Measurements from ENCODE around the gene PPM1B. TPM values are rescaled to one million over a fixed set of nuclear protein-coding genes. Genes with fewer than 3 reads are reported as not detected.

The PPM1B gene
- total RNA-seq, 1 donor from 2014 or later, result 32.2 TPM

DNA sequence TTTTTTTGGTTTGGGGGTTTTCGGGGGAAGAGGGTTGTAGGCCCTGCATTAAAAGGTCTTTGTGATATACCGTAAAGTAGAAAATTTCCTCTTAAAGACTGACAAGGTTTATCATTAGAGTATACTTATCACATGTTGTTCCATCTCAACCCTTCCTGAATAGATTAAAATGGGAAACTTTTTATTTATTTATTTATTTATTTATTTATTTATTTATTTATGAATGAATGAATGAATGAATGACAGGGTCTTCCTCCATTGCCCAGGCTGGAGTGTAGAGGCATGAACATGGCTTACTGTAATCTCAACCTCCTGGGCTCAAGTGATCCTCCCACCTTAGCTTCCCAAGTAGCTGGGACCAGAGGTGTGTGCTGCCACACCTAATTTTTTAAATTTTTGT lies 58.1 kb downstream of the PPM1B start:
- Histone ChIP-seq H3K4me3 (no peak overlapping the region), H3K27ac (no peak overlapping the region), H3K4me1 (no peaks in the 10 kb centered on the region), H3K36me3 (peaks cover 0 to 19% of the 10 kb centered on the region in 2 donors), H3K9me3 (no peaks in the 10 kb centered on the region), H3K27me3 (no peaks in the 10 kb centered on the region)
- intact Hi-C loops (cut with DNase I), result no loop called here
- no peak for DNase-seq (ENCODE audit: extremely low spot score in 2 of 2)
- TF ChIP-seq, protein P1, sequence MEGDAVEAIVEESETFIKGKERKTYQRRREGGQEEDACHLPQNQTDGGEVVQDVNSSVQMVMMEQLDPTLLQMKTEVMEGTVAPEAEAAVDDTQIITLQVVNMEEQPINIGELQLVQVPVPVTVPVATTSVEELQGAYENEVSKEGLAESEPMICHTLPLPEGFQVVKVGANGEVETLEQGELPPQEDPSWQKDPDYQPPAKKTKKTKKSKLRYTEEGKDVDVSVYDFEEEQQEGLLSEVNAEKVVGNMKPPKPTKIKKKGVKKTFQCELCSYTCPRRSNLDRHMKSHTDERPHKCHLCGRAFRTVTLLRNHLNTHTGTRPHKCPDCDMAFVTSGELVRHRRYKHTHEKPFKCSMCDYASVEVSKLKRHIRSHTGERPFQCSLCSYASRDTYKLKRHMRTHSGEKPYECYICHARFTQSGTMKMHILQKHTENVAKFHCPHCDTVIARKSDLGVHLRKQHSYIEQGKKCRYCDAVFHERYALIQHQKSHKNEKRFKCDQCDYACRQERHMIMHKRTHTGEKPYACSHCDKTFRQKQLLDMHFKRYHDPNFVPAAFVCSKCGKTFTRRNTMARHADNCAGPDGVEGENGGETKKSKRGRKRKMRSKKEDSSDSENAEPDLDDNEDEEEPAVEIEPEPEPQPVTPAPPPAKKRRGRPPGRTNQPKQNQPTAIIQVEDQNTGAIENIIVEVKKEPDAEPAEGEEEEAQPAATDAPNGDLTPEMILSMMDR (IDR thresholded peaks at IDR 0.05), result no peak
- no peak for TF ChIP-seq POLR2A (IDR thresholded peaks at IDR 0.05)

DNA sequence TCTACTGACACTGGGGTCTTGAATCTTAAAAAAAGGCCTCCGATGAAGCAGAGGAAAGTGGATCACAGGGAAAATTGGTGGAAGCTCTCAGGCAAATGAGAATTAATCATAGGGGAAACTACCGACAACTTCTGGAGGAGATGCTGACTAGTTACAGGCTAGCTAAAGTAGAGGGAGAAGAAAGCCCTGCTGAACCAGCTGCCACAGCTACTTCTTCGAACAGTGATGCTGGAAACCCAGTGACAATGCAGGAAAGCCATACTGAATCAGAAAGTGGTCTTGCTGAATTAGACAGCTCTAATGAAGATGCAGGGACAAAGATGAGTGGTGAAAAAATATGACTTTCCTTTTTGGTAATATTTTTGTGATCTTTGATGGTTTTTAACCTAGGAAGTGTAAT lies 61.7 kb downstream of the PPM1B start:
- intact Hi-C loops (cut with DNase I), result no loop called here
- DNase-seq (ENCODE audit: extremely low spot score in 2 of 2), result no peak
- Histone ChIP-seq H3K27me3 (no peaks in the 10 kb centered on the region), H3K4me3 (no peak overlapping the region), H3K4me1 (no peaks in the 10 kb centered on the region), H3K27ac (no peak overlapping the region), H3K36me3 (peaks cover 0 to 5% of the 10 kb centered on the region in 2 donors), H3K9me3 (no peaks in the 10 kb centered on the region)
- TF ChIP-seq POLR2A (IDR thresholded peaks at IDR 0.05) (no peak), POLR2AphosphoS5 (IDR thresholded peaks at IDR 0.05; ENCODE audit: insufficient read depth in 1 of 2, low read depth in 1 of 2) (no peak)
- TF ChIP-seq, protein P1 (IDR thresholded peaks at IDR 0.05), result no peak

DNA sequence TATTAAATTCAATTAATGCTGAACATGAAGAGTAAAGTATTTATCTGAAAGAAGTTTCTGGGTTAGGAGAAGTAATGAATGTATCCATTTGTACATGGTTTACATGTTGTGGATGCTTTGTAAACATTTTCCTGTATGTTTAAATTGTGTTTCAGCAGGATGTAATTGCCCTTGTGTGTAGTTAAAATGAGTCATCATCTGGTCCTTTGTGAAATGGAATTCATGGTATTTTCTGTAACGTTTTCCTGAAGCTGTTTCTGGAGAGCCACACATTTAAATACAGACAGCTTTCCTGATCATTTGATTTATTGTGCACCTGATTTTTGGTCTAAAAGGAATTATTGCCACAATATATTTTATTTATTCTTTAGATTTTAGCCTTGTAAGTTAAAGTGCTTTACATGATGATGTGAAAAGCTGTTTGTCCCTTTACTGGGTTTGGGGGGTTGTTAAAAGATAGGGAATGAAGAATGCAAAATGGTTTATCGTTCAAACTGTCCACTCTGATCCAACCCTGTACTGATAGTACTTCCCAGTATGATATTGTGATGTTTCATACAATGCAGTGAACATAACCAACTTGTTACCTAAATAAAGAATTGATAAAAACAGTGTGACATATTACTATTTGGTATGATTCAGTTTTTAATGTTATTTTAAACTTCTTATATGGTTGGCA lies 64.9 kb downstream of the PPM1B start:
- Histone ChIP-seq H3K9me3 (no peaks in the 10 kb centered on the region), H3K27ac (no peak overlapping the region), H3K36me3 (peaks cover 0 to 5% of the 10 kb centered on the region in 2 donors), H3K4me3 (no peak overlapping the region), H3K27me3 (no peaks in the 10 kb centered on the region), H3K4me1 (no peaks in the 10 kb centered on the region)
- no peak for DNase-seq (ENCODE audit: extremely low spot score in 2 of 2)
- intact Hi-C loops (cut with DNase I), result no loop called here
- TF ChIP-seq, protein P1 (IDR thresholded peaks at IDR 0.05), result no peak
- TF ChIP-seq POLR2AphosphoS5 (IDR thresholded peaks at IDR 0.05; ENCODE audit: insufficient read depth in 1 of 2, low read depth in 1 of 2), result no peak
- no peak for TF ChIP-seq POLR2A (IDR thresholded peaks at IDR 0.05)

DNA sequence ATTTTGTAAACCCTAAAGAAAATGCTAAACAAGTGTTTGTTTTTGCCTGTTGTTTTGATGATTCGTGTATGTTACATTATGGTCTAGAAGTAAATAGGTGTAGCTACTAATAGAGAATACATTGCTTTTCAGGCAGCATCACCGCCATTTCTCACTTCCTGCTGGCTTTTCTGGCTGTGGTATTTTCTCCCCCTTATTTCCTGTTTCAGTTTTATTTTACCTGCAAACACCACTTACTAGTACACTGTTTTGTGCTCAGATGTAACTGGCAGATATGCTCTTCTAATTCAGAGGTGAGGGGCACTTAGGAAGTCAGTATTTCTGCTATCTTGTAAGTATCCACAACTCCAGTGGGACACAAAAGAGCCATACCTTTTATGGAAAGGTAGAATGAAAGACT lies 68.5 kb downstream of the PPM1B start:
- intact Hi-C loops (cut with DNase I), result no loop called here
- DNase-seq (ENCODE audit: extremely low spot score in 2 of 2), result no peak
- Histone ChIP-seq H3K36me3 (no peaks in the 10 kb centered on the region), H3K27ac (no peak overlapping the region), H3K9me3 (no peaks in the 10 kb centered on the region), H3K4me3 (no peak overlapping the region), H3K4me1 (no peaks in the 10 kb centered on the region), H3K27me3 (no peaks in the 10 kb centered on the region)
- TF ChIP-seq POLR2A (IDR thresholded peaks at IDR 0.05) (no peak), POLR2AphosphoS5 (IDR thresholded peaks at IDR 0.05; ENCODE audit: insufficient read depth in 1 of 2, low read depth in 1 of 2) (no peak)
- TF ChIP-seq, protein P1 (IDR thresholded peaks at IDR 0.05), result no peak

DNA sequence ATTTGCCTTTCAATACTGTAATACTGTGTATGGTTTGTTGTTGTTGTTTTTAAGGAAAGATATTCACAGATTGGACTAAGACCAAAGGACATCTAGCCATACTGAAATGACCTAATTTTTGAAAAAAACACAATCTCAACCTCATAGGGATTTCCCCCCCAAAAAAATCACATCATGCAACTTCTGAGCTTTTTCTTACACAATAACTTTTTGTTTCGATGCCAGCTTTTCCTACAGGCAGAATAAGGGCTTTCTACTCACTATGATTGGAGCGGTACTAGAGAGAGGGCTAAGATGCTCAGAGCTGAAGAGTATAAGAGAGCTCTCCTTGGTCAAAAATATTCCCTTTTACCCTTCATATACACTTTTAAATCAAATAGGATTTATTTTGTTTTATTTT lies 74.2 kb downstream of the PPM1B start:
- Histone ChIP-seq H3K27me3 (no peaks in the 10 kb centered on the region), H3K36me3 (no peaks in the 10 kb centered on the region), H3K4me3 (no peak overlapping the region), H3K4me1 (peaks cover 18% of the 10 kb centered on the region), H3K27ac (no peak overlapping the region), H3K9me3 (no peaks in the 10 kb centered on the region)
- no peak for DNase-seq (ENCODE audit: extremely low spot score in 2 of 2)
- TF ChIP-seq POLR2AphosphoS5 (IDR thresholded peaks at IDR 0.05; ENCODE audit: insufficient read depth in 1 of 2, low read depth in 1 of 2) (no peak), POLR2A (IDR thresholded peaks at IDR 0.05) (no peak)
- TF ChIP-seq, protein P1 (IDR thresholded peaks at IDR 0.05), result no peak
- intact Hi-C loops (cut with DNase I), result loop anchor here (10.0 kb wide), 1 partner anchor 52 kb away; no protein-coding TSS in a partner anchor
